HepG2 (cell line): ENCODE results near the gene CRADD. TPM values are rescaled to one million over a fixed set of nuclear protein-coding genes. Genes with fewer than 3 reads are reported as not detected.

Source experiments
- ATAC-seq: fragments of 200-7000 bp; cut with Tn5 transposase; 3 replicates; pipeline ENCODE4 v1.9.1; 2020; ENCODE audit warnings: mild to moderate bottlenecking, moderate library complexity
- BruUV-seq: library from RNA; stranded (reverse); fragments of 400-500 nt; replicated peaks from 2 replicates; lab custom pipeline; 2021; lab: Mats Ljungman, UMichigan
- CTCF ChIA-PET: fragments of 300-600 bp; formaldehyde crosslinking; extraction: SDS; loops from one replicate; lab custom pipeline; 2021; ENCODE audit warnings: low total read pairs, inconsistent platforms, low intra/inter-chr PET ratio; lab: Yijun Ruan, JAX
- POLR2A ChIA-PET: fragments of 350-600 bp; sonication (Branson Sonifier 250); formaldehyde crosslinking; loops from one replicate; lab custom pipeline; 2020; ENCODE audit warnings: antibody characterized with exemption, inconsistent platforms; lab: Yijun Ruan, JAX
- DNase-seq: peaks from one replicate; pipeline ENCODE4 v3.0.0-alpha.2; 2015; ENCODE audit warnings: low spot score
- FAIRE-seq: peaks from 3 replicates; lab custom pipeline; 2011; peaks lifted over from hg19 to GRCh38; lab: Jason Lieb, UNC
- H2AFZ ChIP-seq: one replicate; pipeline ENCODE4 v1.6.1; 2011; ENCODE audit warnings: low read length, inconsistent platforms
- H3K27ac ChIP-seq: fragments of 300-600 bp; 3 replicates; pipeline ENCODE4 v1.8.0; 2011; ENCODE audit warnings: mixed run types, mild to moderate bottlenecking, mixed read lengths, low read length, inconsistent platforms; ENCODE audit not compliant: insufficient read depth; ENCODE audit errors: extremely low read length
- H3K27me3 ChIP-seq, 2 experiments: fragments of 200-600 bp in 1 of 2; 2 replicates in 1 of 2; 3 replicates in 1 of 2; pipeline versions ENCODE4 v1.6.0 to v1.8.0; 2011; ENCODE audit warnings: low read length in 2 of 2, mild to moderate bottlenecking in 2 of 2, moderate library complexity in 2 of 2, inconsistent platforms in 1 of 2; ENCODE audit not compliant: insufficient read depth in 2 of 2, control insufficient read depth in 1 of 2
- H3K36me3 ChIP-seq, 2 experiments: fragments of 200-600 bp in 1 of 2; replicated peaks in 1 of 2; 2 replicates in 1 of 2; 3 replicates in 1 of 2; pipeline versions ENCODE4 v1.5.1 to v1.8.0; 2011; ENCODE audit warnings: low read length in 2 of 2, inconsistent platforms in 1 of 2; ENCODE audit not compliant: insufficient read depth in 2 of 2, control insufficient read depth in 1 of 2
- H3K4me1 ChIP-seq: 2 replicates; pipeline ENCODE4 v1.5.1; 2012; ENCODE audit warnings: low read length, inconsistent platforms; ENCODE audit not compliant: insufficient read depth
- H3K4me2 ChIP-seq: 2 replicates; pipeline ENCODE4 v1.6.0; 2011; ENCODE audit warnings: low read depth, low read length, inconsistent platforms
- H3K4me3 ChIP-seq, 3 experiments: fragments of 200-600 bp in 1 of 3; sonication (generic), shearing (Covaris generic) in 1 of 3; replicated peaks in 1 of 3; 2 replicates each; pipeline ENCODE4 v1.5.1; 2011 to 2016; ENCODE audit warnings: low read length in 3 of 3, inconsistent platforms in 2 of 3, low read depth in 2 of 3, mild to moderate bottlenecking in 2 of 3, control low read depth in 1 of 3, mixed read lengths in 1 of 3; ENCODE audit not compliant: insufficient read depth in 1 of 3
- H3K79me2 ChIP-seq: one replicate; pipeline ENCODE4 v1.6.1; 2011; ENCODE audit warnings: low read length, inconsistent platforms; ENCODE audit not compliant: insufficient read depth
- H3K9ac ChIP-seq: 2 replicates; pipeline ENCODE4 v1.6.0; 2011; ENCODE audit warnings: mild to moderate bottlenecking, low read depth, low read length, inconsistent platforms; ENCODE audit not compliant: insufficient read depth
- H3K9me3 ChIP-seq: 2 replicates; pipeline ENCODE4 v1.5.1; 2012; ENCODE audit warnings: mild to moderate bottlenecking, low read length
- H4K20me1 ChIP-seq: 2 replicates; pipeline ENCODE4 v1.6.0; 2011; ENCODE audit warnings: inconsistent platforms, mild to moderate bottlenecking, low read length, moderate library complexity; ENCODE audit not compliant: insufficient read depth
- KAT8 ChIP-seq: IDR thresholded peaks from 2 replicates; pipeline ENCODE4 v1.6.1; 2016; ENCODE audit warnings: missing genetic modification reagents, missing compliant biosample characterization
- MAFF ChIP-seq: IDR thresholded peaks from 2 replicates; pipeline ENCODE4 v1.6.1; 2011; ENCODE audit warnings: low read depth, low read length, improper control_type of control experiment
- MAFK ChIP-seq, 2 experiments: IDR thresholded peaks in 1 of 2; conservative IDR thresholded peaks in 1 of 2; 2 replicates each; pipeline ENCODE4 v1.6.1; 2011; ENCODE audit warnings: improper control_type of control experiment in 2 of 2, low read length in 2 of 2
- RXRA ChIP-seq: sonication (generic); formaldehyde crosslinking; IDR thresholded peaks from 2 replicates; pipeline ENCODE4 v1.5.1; 2020; ENCODE audit warnings: missing genetic modification reagents
- ZNF225 ChIP-seq: sonication (generic); formaldehyde crosslinking; IDR thresholded peaks from 2 replicates; pipeline ENCODE4 v1.4.0; 2020; ENCODE audit warnings: mild to moderate bottlenecking, missing genetic modification reagents
- WGBS: methylation state at CpG from one replicate; pipeline ENCODE4 v1.1.6; 2017; ENCODE audit warnings: low lambda C conversion rate; 5-methylcytosine and 5-hydroxymethylcytosine counted together
- in situ Hi-C: cut with HindIII; loops from 2 replicates; pipeline ENCODE4 v1.10.0; 2017; ENCODE audit warnings: low pct_unique_long_range_greater_than_20kb; ENCODE audit not compliant: extremely low pct_ligation_motif_present
- intact Hi-C: fragments of 100-400 bp; cut with micrococcal nuclease; formaldehyde crosslinking; loops from one replicate; pipeline ENCODE4 v1.10.0; 2022; ENCODE audit not compliant: unreplicated experiment
- polyA plus RNA-seq, 8 experiments: library from polyadenylated mRNA; depleted of rRNA in 3 of 8; stranded (reverse) in 7 of 8; unstranded in 1 of 8; fragments of >200 nt; fragmentation: Illumina TruSeq in 4 of 8; extraction: Trizol in 4 of 8; gene quantifications; 2 replicates each; pipeline versions ENCODE4 v1.2.1 to v1.2.3, GENCODE V29; 2011 to 2016; ENCODE audit warnings: low read depth in 4 of 8, missing spikeins in 1 of 8, mixed read lengths in 1 of 8; ENCODE audit not compliant: insufficient read depth in 1 of 8
- total RNA-seq, 5 experiments: library from RNA; depleted of rRNA; stranded (reverse); fragments of >200 nt; fragmentation: Illumina TruSeq; extraction: Trizol; gene quantifications; 2 replicates each; pipeline ENCODE4 v1.2.3, GENCODE V29; 2016; ENCODE audit warnings: low read depth in 1 of 5

The CRADD gene
- total and polyA plus RNA-seq, 2 of the 13 experiments (the other 11 are each of a cell fraction or from before 2014, with no cell fraction given): 12.4 to 18.8 TPM

- no peak for FAIRE-seq
- Histone ChIP-seq H3K27me3 (no peaks in the 10 kb centered on the region), H3K27ac (no peak overlapping the region), H3K4me1 (peaks cover 29% of the 10 kb centered on the region), H2AFZ (no peak overlapping the region), H3K4me3 (no peak overlapping the region), H3K9ac (no peak overlapping the region), H3K36me3 (no peaks in the 10 kb centered on the region), H3K4me2 (no peak overlapping the region), H3K9me3 (no peaks in the 10 kb centered on the region), H4K20me1 (no peaks in the 10 kb centered on the region), H3K79me2 (no peaks in the 10 kb centered on the region)
- no peak for TF ChIP-seq ZNF225
- WGBS: 89% methylated on average over 5 of the region's 5 CpGs
- in situ Hi-C loops (no loop called here), intact Hi-C loops (no loop called here)
- ChIA-PET CTCF (no interaction called here), POLR2A (no interaction called here)
- no TSS peak for BruUV-seq
- DNase-seq: no peak
- ATAC-seq: no peak
These were observed 113.4 kb downstream of the CRADD start for GRCh38 chr12:93790472-93791152.

GRCh38 chr12:93793007-93793406 is 115.8 kb downstream of the CRADD start:
- intact Hi-C loops (no loop called here), in situ Hi-C loops (no loop called here)
- FAIRE-seq (no peak), DNase-seq (no peak), ATAC-seq (no peak)
- Histone ChIP-seq H3K4me3 (no peak overlapping the region), H3K79me2 (no peaks in the 10 kb centered on the region), H3K27ac (no peak overlapping the region), H2AFZ (no peak overlapping the region), H3K27me3 (no peaks in the 10 kb centered on the region), H4K20me1 (no peaks in the 10 kb centered on the region), H3K9ac (no peak overlapping the region), H3K4me1 (peaks cover 14% of the 10 kb centered on the region), H3K9me3 (no peaks in the 10 kb centered on the region), H3K4me2 (no peak overlapping the region), H3K36me3 (no peaks in the 10 kb centered on the region)
- ChIA-PET CTCF (no interaction called here), POLR2A (no interaction called here)
- no TSS peak for BruUV-seq
- WGBS: 93% methylated on average over 3 of the region's 3 CpGs
- TF ChIP-seq KAT8: no peak
- TF ChIP-seq MAFK (conservative IDR thresholded peaks at IDR 0.05 in 1 of 2, IDR thresholded peaks at IDR 0.05 in 1 of 2; ENCODE audit: low read length in 2 of 2): peak; percentile 36 to 68; a peak in 3 of 4 replicates
- TF ChIP-seq RXRA (CRISPR knock-in tag): no peak
- peak; percentile 30; the same call in 1 of the 2 replicates for TF ChIP-seq MAFF
